Dendritic cell treated with granulocyte-macrophage colony-stimulating factor and Interleukin-4, amounts not matched to agents 40 ng/mL and 50 ng/mL, for 4 days (primary cell): ENCODE measurements around the gene LRRC8B.

Experiments
- H3K27ac Mint-ChIP-seq: one replicate; pipeline ENCODE4 v1.8.0; 2022; ENCODE audit warnings: mild to moderate bottlenecking, mixed read lengths
- H3K27me3 Mint-ChIP-seq: one replicate; pipeline ENCODE4 v1.8.0; 2022; ENCODE audit warnings: mild to moderate bottlenecking, mixed read lengths
- H3K36me3 Mint-ChIP-seq: one replicate; pipeline ENCODE4 v1.8.0; 2022; ENCODE audit warnings: low read depth, mixed read lengths
- H3K4me1 Mint-ChIP-seq: one replicate; pipeline ENCODE4 v1.8.0; 2022; ENCODE audit warnings: low read depth, mixed read lengths
- H3K4me3 Mint-ChIP-seq: one replicate; pipeline ENCODE4 v1.8.0; 2022; ENCODE audit warnings: mild to moderate bottlenecking, moderate library complexity, mixed read lengths
- H3K9me3 Mint-ChIP-seq: one replicate; pipeline ENCODE4 v1.8.0; 2022; ENCODE audit warnings: mixed read lengths
- intact Hi-C: fragments of 100-400 bp; cut with micrococcal nuclease; formaldehyde crosslinking; loops from one replicate; pipeline ENCODE4 v1.15.0; 2022

Gene LRRC8B

GRCh38 chr1:89546934-89547562 lies 22.4 kb downstream of the LRRC8B start:
- Mint-ChIP-seq H3K27me3 (no peaks in the 10 kb centered on the region), H3K4me3 (no peak overlapping the region), H3K36me3 (peaks cover 24% of the 10 kb centered on the region), H3K27ac (no peak overlapping the region), H3K4me1 (peaks cover 55% of the 10 kb centered on the region), H3K9me3 (no peaks in the 10 kb centered on the region)
- intact Hi-C loops = no loop called here

GRCh38 chr1:89547563-89548116 lies 23.0 kb downstream of the LRRC8B start:
- intact Hi-C loops = no loop called here
- H3K4me3 Mint-ChIP-seq = no peak overlapping the region
- peaks cover 24% of the 10 kb centered on the region for H3K36me3 Mint-ChIP-seq
- no peaks in the 10 kb centered on the region for H3K27me3 Mint-ChIP-seq
- no peak overlapping the region for H3K27ac Mint-ChIP-seq
- peaks cover 57% of the 10 kb centered on the region for H3K4me1 Mint-ChIP-seq
- no peaks in the 10 kb centered on the region for H3K9me3 Mint-ChIP-seq

GRCh38 chr1:89548122-89548857 lies 23.7 kb downstream of the LRRC8B start:
- H3K4me1 Mint-ChIP-seq = peaks cover 60% of the 10 kb centered on the region

GRCh38 chr1:89550995-89551394 lies 26.4 kb downstream of the LRRC8B start:
- Mint-ChIP-seq H3K27me3 (no peaks in the 10 kb centered on the region), H3K4me1 (peaks cover 71% of the 10 kb centered on the region), H3K36me3 (peaks cover 25% of the 10 kb centered on the region), H3K4me3 (no peak overlapping the region), H3K9me3 (no peaks in the 10 kb centered on the region), H3K27ac (peak overlapping the region; percentile 55)
- intact Hi-C loops = no loop called here

More at GRCh38 chr1:89548122-89548857, 23.7 kb downstream of the LRRC8B start:
- Mint-ChIP-seq H3K4me3 (no peak overlapping the region), H3K36me3 (peaks cover 24% of the 10 kb centered on the region), H3K27me3 (no peaks in the 10 kb centered on the region), H3K9me3 (no peaks in the 10 kb centered on the region), H3K27ac (no peak overlapping the region)
- intact Hi-C loops = no loop called here

GRCh38 chr1:89552471-89553081 lies 27.9 kb downstream of the LRRC8B start:
- H3K4me1 Mint-ChIP-seq = peaks cover 79% of the 10 kb centered on the region
- H3K36me3 Mint-ChIP-seq = peaks cover 25% of the 10 kb centered on the region
- H3K27ac Mint-ChIP-seq = peak overlapping the region; percentile 71
- H3K9me3 Mint-ChIP-seq = no peaks in the 10 kb centered on the region
- H3K4me3 Mint-ChIP-seq = peak overlapping the region; percentile 26
- H3K27me3 Mint-ChIP-seq = no peaks in the 10 kb centered on the region
- intact Hi-C loops = no loop called here

- peak overlapping the region; percentile 79 for H3K27ac Mint-ChIP-seq
- H3K4me1 Mint-ChIP-seq = peaks cover 85% of the 10 kb centered on the region
These were observed 28.5 kb downstream of the LRRC8B start for GRCh38 chr1:89553157-89553556.

GRCh38 chr1:89555550-89555949 lies 30.9 kb downstream of the LRRC8B start:
- Mint-ChIP-seq H3K36me3 (peaks cover 30% of the 10 kb centered on the region), H3K27ac (peak overlapping the region; percentile 79), H3K4me3 (no peak overlapping the region), H3K9me3 (peaks cover 9% of the 10 kb centered on the region), H3K4me1 (peaks cover 69% of the 10 kb centered on the region), H3K27me3 (no peaks in the 10 kb centered on the region)
- intact Hi-C loops = no loop called here

More at GRCh38 chr1:89553157-89553556, 28.5 kb downstream of the LRRC8B start:
- no peak overlapping the region for H3K4me3 Mint-ChIP-seq
- peaks cover 26% of the 10 kb centered on the region for H3K36me3 Mint-ChIP-seq
- no peaks in the 10 kb centered on the region for H3K27me3 Mint-ChIP-seq
- intact Hi-C loops = no loop called here
- H3K9me3 Mint-ChIP-seq = peaks cover 2% of the 10 kb centered on the region

GRCh38 chr1:89556726-89557444 lies 32.3 kb downstream of the LRRC8B start:
- intact Hi-C loops = no loop called here
- Mint-ChIP-seq H3K27me3 (no peaks in the 10 kb centered on the region), H3K4me3 (no peak overlapping the region), H3K9me3 (peaks cover 9% of the 10 kb centered on the region), H3K4me1 (peaks cover 59% of the 10 kb centered on the region), H3K36me3 (peaks cover 25% of the 10 kb centered on the region), H3K27ac (peak overlapping the region; percentile 79)

- Mint-ChIP-seq H3K4me1 (peaks cover 55% of the 10 kb centered on the region), H3K27ac (peak overlapping the region; percentile 79), H3K4me3 (no peak overlapping the region), H3K36me3 (peaks cover 30% of the 10 kb centered on the region), H3K27me3 (no peaks in the 10 kb centered on the region), H3K9me3 (peaks cover 9% of the 10 kb centered on the region)
- intact Hi-C loops = no loop called here
These were observed 32.8 kb downstream of the LRRC8B start for GRCh38 chr1:89557445-89557825.

GRCh38 chr1:89557956-89558355 lies 33.3 kb downstream of the LRRC8B start:
- H3K9me3 Mint-ChIP-seq = peaks cover 9% of the 10 kb centered on the region
- peaks cover 33% of the 10 kb centered on the region for H3K36me3 Mint-ChIP-seq
- H3K4me1 Mint-ChIP-seq = peaks cover 55% of the 10 kb centered on the region
- intact Hi-C loops = no loop called here
- H3K27ac Mint-ChIP-seq = peak overlapping the region; percentile 79
- no peak overlapping the region for H3K4me3 Mint-ChIP-seq
- H3K27me3 Mint-ChIP-seq = no peaks in the 10 kb centered on the region

GRCh38 chr1:89563957-89564604 lies 39.5 kb downstream of the LRRC8B start:
- intact Hi-C loops = no loop called here
- Mint-ChIP-seq H3K4me3 (no peak overlapping the region), H3K9me3 (no peaks in the 10 kb centered on the region), H3K27me3 (no peaks in the 10 kb centered on the region), H3K36me3 (peaks cover 14% of the 10 kb centered on the region), H3K27ac (no peak overlapping the region), H3K4me1 (peaks cover 34% of the 10 kb centered on the region)

GRCh38 chr1:89565521-89565920 lies 40.9 kb downstream of the LRRC8B start:
- intact Hi-C loops = no loop called here
- Mint-ChIP-seq H3K9me3 (no peaks in the 10 kb centered on the region), H3K4me1 (peaks cover 34% of the 10 kb centered on the region), H3K4me3 (no peak overlapping the region), H3K27ac (peak overlapping the region; percentile 79), H3K36me3 (peaks cover 25% of the 10 kb centered on the region), H3K27me3 (no peaks in the 10 kb centered on the region)

GRCh38 chr1:89566761-89567174 lies 42.1 kb downstream of the LRRC8B start:
- peak overlapping the region; percentile 34 for H3K4me3 Mint-ChIP-seq
- H3K36me3 Mint-ChIP-seq = peaks cover 29% of the 10 kb centered on the region
- intact Hi-C loops = no loop called here
- peak overlapping the region; percentile 79 for H3K27ac Mint-ChIP-seq
- H3K27me3 Mint-ChIP-seq = no peaks in the 10 kb centered on the region
- peaks cover 41% of the 10 kb centered on the region for H3K4me1 Mint-ChIP-seq
- no peaks in the 10 kb centered on the region for H3K9me3 Mint-ChIP-seq
